ENCODE measurements around the gene TOP1. TPM values are rescaled to one million over a fixed set of nuclear protein-coding genes. Genes with fewer than 3 reads are reported as not detected.

TOP1 gene
- total RNA-seq, 6 experiments from 2014 or later: 17.3 to 29.7 (median 25.5) TPM

GRCh38 chr20:41072915-41073314, 44.3 kb downstream of the TOP1 start:
- WGBS (ENCODE audit: insufficient coverage, low coverage, low lambda C conversion rate, missing lambda C conversion rate): 43% methylated on average over 3 of the region's 3 CpGs
- Histone ChIP-seq H3K27me3 (no peaks in the 10 kb centered on the region), H3K9me3 (no peaks in the 10 kb centered on the region), H3K4me1 (peaks cover 0 to 17% (median 2%) of the 10 kb centered on the region in 4 donors), H3K4me3 (no peak overlapping the region), H3K36me3 (no peaks in the 10 kb centered on the region), H3K27ac (peak overlapping the region in 1 of 3 donors; percentile 40)
- DNase-seq: no peak
- intact Hi-C loops (cut with DNase I): no loop called here
- no peak for TF ChIP-seq POLR2A (IDR thresholded peaks at IDR 0.05)
- ATAC-seq: peak; percentile 12 to 74 (median 41)

DNA sequence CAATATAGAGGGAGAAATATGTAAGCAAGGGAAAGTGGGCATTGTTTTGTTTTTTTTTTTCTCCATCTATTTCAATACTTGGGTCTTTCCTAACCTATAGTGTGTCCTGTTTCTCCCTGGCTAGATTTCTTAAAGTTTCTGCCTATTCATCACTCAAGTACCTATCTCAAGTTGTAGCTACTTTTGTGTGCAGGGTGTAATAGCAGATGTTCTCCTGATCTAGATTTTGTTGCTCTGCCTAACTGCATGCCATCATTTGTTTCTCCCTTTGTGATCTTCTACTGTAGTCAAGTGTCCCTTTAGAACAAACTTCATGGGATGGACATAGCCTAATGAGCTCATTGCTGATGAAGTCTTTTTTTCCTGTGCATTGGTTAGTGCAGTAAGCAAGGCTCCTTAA, 45.8 kb downstream of the TOP1 start:
- H3K4me1 ChIP-seq: peaks cover 0 to 19% (median 2%) of the 10 kb centered on the region in 4 donors
- no peaks in the 10 kb centered on the region for H3K9me3 ChIP-seq
- H3K4me3 ChIP-seq: no peak overlapping the region
- DNase-seq (no peak), ATAC-seq (no peak)
- TF ChIP-seq POLR2A (IDR thresholded peaks at IDR 0.05): no peak
- no peak for TF ChIP-seq CTCF (IDR thresholded peaks at IDR 0.05)
- H3K27me3 ChIP-seq: no peaks in the 10 kb centered on the region
- intact Hi-C loops (cut with DNase I): no loop called here
- H3K27ac ChIP-seq: no peak overlapping the region
- no peaks in the 10 kb centered on the region for H3K36me3 ChIP-seq

DNA sequence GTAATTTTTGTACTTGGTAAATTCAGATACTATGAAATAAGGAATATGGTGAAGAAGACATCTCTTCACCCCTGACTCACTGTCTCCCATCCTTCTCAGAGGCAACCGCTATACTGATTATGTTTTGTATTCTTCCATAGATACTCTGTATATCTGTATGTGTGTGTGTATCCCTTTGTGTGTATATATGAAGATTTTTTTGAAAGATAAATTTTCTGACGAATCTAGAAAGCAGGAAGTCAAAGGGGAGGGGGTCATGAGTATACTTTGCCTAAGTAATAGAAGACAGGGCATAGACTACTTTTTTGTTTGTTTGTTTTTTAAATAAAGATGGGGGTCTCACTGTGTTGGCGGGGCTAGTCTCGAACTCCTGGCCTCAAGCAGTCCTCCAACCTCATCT, 48.2 kb downstream of the TOP1 start:
- peaks cover 0 to 18% (median 6%) of the 10 kb centered on the region in 4 donors for H3K36me3 ChIP-seq
- WGBS (ENCODE audit: insufficient coverage, low coverage, low lambda C conversion rate, missing lambda C conversion rate): 80% methylated on average over 4 of the region's 4 CpGs
- ATAC-seq (no peak), DNase-seq (no peak)
- intact Hi-C loops (cut with DNase I): no loop called here
- no peak overlapping the region for H3K27ac ChIP-seq
- H3K4me3 ChIP-seq: no peak overlapping the region
- TF ChIP-seq CTCF (IDR thresholded peaks at IDR 0.05): no peak
- no peaks in the 10 kb centered on the region for H3K9me3 ChIP-seq
- H3K27me3 ChIP-seq: no peaks in the 10 kb centered on the region
- H3K4me1 ChIP-seq: peaks cover 0 to 19% (median 2%) of the 10 kb centered on the region in 4 donors

DNA sequence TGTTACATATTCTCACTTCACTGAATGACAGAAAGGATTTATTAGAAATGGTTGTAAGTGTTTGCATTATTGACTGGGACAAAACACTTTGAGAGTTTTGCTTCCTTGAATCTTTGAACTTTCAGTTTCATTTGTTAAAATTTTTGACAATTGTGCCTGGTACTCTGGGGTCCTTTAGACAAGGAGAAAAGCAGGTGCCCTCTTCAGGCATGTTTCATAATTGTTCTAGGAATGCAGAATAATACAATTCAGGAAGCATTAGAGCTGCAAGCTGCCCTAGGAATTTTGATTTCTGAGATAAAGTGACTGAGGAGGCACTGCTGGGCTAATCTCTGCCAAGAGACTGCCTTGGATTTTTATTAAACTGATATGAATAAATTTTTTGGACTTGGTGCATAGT, 49.7 kb downstream of the TOP1 start:
- H3K9me3 ChIP-seq: no peaks in the 10 kb centered on the region
- H3K4me3 ChIP-seq: no peak overlapping the region
- intact Hi-C loops (cut with DNase I): no loop called here
- peaks cover 0 to 19% (median 0%) of the 10 kb centered on the region in 4 donors for H3K4me1 ChIP-seq
- no peak overlapping the region for H3K27ac ChIP-seq
- peaks cover 0 to 18% (median 6%) of the 10 kb centered on the region in 4 donors for H3K36me3 ChIP-seq
- ATAC-seq: peak; percentile 66 to 90 (median 79)
- TF ChIP-seq CTCF (IDR thresholded peaks at IDR 0.05) (peak; percentile 42 to 54 (median 48)), POLR2A (IDR thresholded peaks at IDR 0.05) (no peak)
- H3K27me3 ChIP-seq: no peaks in the 10 kb centered on the region
- no peak for DNase-seq

DNA sequence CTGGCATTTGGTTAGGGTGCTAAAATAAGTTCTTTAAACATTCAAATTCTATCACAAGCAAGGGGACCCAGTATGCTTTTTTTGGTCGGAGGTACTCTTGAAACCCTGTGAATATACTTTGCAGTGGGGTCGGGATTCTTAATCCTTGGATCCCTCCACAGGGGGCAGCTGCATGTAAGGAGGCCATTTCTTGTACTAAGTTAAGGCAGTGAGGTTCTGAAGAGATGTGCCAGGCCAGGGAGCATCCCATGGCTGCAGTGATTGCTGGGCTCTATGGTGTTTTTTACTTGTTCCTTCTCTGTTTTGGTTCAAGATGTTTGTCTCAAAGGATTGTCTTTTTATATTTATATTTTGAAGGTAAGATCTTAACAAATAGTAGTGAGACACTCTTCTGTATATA, 50.4 kb downstream of the TOP1 start:
- intact Hi-C loops (cut with DNase I): no loop called here
- WGBS (ENCODE audit: insufficient coverage, low coverage, low lambda C conversion rate, missing lambda C conversion rate): 94% methylated on average over 2 of the region's 2 CpGs
- no peak for TF ChIP-seq POLR2A (IDR thresholded peaks at IDR 0.05)
- H3K27ac ChIP-seq: no peak overlapping the region
- H3K9me3 ChIP-seq: no peaks in the 10 kb centered on the region
- ATAC-seq (no peak), DNase-seq (no peak)
- no peak overlapping the region for H3K4me3 ChIP-seq
- peaks cover 0 to 19% (median 0%) of the 10 kb centered on the region in 4 donors for H3K4me1 ChIP-seq
- H3K36me3 ChIP-seq: peaks cover 0 to 24% (median 9%) of the 10 kb centered on the region in 4 donors
- H3K27me3 ChIP-seq: no peaks in the 10 kb centered on the region

- no peak overlapping the region for H3K4me3 ChIP-seq
- intact Hi-C loops (cut with DNase I): no loop called here
Observed at GRCh38 chr20:41080866-41081265, 52.2 kb downstream of the TOP1 start.

More at GRCh38 chr20:41080866-41081265, 52.2 kb downstream of the TOP1 start:
- WGBS (ENCODE audit: insufficient coverage, low coverage, low lambda C conversion rate, missing lambda C conversion rate): 92% methylated on average over 2 of the region's 2 CpGs
- H3K4me1 ChIP-seq: peaks cover 0 to 13% (median 0%) of the 10 kb centered on the region in 4 donors
- ATAC-seq: no peak
- no peak for DNase-seq
- no peak overlapping the region for H3K27ac ChIP-seq
- H3K9me3 ChIP-seq: no peaks in the 10 kb centered on the region
- no peaks in the 10 kb centered on the region for H3K27me3 ChIP-seq
- TF ChIP-seq CTCF (IDR thresholded peaks at IDR 0.05) (no peak), POLR2A (IDR thresholded peaks at IDR 0.05) (no peak)
- H3K36me3 ChIP-seq: peaks cover 0 to 41% (median 13%) of the 10 kb centered on the region in 4 donors

Measured in right lobe of liver (tissue), 6 donors.